HG03378 (cell line): ENCODE data around the gene PAEP.

Experiments used
- ATAC-seq: cut with Tn5 transposase; IDR thresholded peaks from one replicate; pipeline ENCODE4 v1.9.1; 2021; ENCODE audit warnings: mild to moderate bottlenecking, moderate library complexity; ENCODE audit not compliant: unreplicated experiment

Gene PAEP

DNA sequence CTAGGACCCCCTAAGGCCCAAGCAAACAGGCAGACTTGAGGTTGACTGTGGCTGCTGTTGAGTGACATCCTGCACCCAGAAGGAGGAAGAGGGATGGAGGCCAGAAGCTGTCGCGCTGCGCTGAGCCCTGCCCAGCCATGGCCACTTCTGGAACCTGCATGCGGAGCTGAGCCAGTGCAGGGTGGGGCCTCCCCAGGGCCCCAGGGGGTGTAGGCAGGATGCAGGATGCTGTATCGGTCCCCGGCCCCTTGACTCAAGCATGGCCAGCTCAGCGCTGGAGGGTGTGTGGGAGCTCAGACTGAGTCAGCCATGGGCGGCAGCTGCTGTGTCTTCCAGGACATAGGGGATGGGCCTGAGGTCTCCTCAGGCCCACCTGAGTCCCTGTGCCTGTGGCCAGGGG lies 50.9 kb downstream of the PAEP start:
- ATAC-seq = no peak

DNA sequence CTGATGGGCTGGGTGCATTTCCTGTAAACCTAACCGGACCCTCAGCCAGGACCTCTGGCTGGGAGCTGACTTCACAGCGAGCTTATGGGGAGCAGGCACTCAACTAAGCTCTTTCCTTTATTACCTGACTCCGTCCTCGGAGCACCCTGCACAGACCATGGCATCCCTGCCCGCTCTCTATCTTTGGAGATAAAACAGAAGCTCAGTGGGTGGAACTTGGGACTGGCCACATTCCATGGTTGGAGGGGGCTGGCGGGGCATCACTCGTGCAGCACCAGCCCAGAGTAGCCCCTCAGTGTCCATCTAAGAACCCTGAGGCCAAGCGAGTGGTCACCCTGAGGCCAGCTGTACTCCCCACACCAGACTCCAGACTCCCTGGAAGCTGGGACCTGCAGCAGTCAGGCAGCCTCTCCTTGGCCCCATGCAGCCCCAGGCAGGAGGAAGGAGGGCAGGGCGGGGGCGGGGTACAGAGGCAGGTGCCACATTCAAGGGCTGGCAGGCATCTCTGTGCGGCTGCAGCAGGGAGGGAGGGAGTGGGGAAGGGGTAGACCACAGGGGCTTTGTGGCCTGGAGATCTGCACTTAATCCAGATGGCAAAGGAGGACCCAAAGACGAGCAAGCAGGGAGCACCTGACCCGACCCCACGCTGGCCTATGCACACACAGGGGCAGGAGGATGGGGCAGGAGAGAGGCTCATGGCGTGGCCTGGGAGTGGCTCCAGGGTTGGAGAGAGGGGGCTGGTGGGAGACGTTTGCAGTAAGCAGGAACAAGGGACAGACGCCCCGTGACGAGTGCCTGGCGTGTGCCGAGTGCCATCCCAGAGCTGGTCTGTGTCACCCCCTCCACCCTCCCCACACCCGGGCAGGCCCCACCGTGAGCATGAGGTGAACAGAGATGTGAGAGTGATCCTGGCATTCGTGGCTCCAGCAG lies 51.7 kb downstream of the PAEP start:
- ATAC-seq = no peak

DNA sequence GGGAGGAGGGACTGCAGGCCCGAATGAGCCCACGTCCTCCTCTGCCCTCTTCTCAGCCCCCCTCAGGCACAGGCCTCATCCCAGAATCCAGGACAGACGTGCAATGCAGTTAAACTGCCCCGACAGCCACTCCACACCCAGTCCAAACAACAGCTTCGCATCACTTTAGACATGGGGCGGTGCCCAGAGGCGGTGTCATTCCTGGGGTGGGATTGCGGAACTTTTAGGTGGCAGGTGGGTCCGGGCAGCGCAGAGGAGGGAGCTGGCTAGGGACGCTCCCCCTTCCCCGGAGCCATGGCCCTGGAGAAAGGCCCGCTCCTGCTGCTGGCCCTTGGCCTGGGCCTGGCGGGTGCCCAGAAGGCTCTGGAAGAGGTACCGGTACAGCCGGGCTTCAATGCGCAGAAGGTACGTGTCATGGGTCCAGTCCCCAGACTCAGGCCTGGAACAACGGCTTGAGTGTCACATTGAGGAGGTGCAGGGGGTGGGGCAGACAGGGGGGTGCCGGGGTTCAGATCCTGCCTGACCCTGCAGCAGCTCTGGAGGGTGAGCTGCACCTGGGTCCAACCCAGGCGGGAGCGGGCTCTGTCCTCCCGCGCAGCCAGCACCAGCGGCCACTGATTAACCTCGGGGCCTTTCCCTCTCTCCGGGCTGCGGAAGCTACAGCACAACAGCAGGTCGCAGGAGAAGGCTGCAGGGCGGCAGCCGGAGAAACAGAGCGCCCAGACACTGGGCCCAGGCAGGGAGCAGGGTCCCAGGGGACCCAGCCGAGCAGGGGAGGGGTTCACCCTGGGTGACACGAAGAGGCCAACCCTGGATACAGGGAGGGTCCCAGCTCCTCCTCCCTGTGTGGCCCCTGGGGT lies 52.6 kb downstream of the PAEP start:
- ATAC-seq = no peak

DNA sequence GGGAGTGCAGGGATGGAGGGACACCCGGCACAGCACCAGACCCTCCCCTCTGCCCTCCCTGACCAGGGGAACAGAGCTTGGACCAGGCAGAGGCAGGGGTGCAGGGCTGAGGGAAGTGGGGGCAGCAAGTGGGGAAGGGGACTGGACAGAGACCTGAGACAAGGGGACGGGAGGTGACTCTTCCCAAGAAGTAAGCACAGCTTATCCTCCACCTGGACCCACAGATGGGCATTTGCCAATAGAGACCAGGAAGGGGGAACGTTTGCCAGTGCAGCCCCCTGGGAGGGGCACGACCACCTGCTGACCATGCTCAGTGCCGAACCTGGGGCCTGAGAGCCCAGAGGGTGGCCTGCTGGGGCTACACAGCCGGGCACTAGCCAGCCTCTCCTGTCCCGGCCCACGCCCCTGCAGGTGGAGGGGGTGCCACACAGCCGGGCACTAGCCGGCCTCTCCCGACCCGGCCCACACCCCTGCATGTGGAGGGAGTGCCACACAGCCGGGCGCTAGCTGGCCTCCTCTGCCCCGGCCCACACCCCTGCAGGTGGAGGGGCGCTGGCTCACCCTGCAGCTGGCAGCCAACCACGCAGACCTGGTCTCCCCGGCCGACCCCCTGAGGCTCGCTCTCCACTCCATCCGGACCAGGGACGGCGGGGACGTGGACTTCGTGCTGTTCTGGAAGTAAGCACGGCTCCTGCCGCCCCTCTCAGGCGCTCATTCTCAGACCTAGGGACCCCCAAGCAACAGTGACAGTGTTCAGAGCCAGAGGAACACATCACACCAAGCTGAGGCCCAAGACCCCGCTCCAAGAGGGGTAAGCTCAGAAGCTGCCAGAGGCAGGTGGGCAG lies 53.5 kb downstream of the PAEP start:
- no peak for ATAC-seq

DNA sequence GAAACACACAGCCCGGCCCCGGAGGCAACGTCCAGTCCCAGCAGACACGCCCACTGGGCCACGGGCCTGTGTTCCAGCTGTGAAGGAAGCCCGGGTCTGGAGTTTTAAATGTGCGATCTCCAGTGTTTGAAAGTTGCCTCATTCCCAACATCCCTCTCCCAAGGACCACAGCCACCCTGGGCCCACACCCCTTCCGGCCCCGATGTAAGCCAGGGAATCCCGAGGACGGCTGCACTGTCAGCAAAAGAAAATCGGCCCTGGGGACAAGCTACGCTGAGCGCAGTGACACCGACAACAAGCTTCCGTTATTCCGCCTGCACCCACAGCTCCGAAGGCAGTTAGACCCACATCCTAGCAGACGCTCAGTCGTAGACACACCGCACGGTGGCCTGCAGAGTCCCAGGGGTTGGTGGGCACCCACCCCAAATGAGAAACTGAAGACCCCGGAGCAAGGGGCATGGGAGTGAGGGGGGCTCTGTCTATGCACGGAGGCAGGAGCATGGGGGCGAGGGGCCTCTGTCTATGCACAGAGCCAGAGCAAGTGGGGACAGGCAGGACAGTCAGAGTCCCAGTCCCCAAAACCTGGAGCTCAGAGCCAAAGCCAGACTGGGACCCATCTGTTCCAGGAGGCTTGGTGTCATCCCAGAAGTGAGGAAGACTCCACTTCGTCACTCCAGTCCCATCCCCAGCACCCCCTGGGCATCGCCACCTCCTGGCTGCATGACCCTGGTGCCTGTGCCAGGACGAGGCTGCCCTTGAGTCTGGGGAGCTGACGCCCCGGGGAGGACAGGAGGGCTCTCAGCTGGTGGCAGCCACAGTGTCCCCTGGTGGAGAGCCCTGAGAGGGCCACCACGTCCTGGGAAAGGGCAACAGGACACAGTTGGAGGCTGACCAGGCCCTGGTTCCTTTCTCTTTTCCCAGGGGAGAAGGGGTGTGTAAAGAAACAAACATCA lies 54.4 kb downstream of the PAEP start:
- no peak for ATAC-seq
